ENCODE results near the gene ERRFI1. TPM values are rescaled to one million over a fixed set of nuclear protein-coding genes. Genes with fewer than 3 reads are reported as not detected.
"Not testable (repeated sequence)": the region's sequence is repeated elsewhere in the genome, so short reads cannot be mapped to it uniquely, and the experiment has no call there.

Gene ERRFI1
- polyA plus RNA-seq, 3 donors = 0.08 to 1.5 (median 0.28) TPM

DNA sequence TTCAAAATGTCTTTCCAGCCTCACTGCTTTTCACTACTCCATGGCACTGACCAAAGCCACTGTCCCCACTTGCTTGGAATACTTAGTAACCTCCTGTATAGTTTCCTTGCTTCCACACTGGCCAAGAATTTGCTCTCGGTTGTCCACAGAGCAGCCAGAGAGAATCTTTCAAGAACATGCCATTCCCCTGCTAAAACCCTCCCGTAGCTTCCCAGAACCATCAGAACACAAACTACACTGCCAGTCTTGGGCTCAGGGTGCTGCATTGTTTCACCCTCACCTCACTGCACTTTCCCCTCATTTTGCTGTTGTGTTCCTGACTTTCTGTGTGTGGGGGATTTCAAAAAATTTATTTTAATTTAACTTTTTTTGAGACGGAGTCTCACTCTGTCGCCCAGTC, 25.5 kb upstream of the ERRFI1 start:
- no peaks in the 10 kb centered on the region for H3K27me3 ChIP-seq (ENCODE audit: control insufficient read depth in 2 of 2, insufficient read depth in 2 of 2, low read length in 2 of 2)
- no peak overlapping the region for H3K9ac ChIP-seq (ENCODE audit: insufficient read depth, low read length, poor library complexity, severe bottlenecking)
- H3K9me3 ChIP-seq (replicated peaks in 1 of 2; ENCODE audit: control insufficient read depth in 1 of 2, insufficient read depth in 1 of 2, low read length in 2 of 2) = no peaks in the 10 kb centered on the region
- H3K27ac ChIP-seq (ENCODE audit: low read depth in 1 of 2, low read length in 2 of 2) = no peak overlapping the region
- no peak overlapping the region for H3K4me3 ChIP-seq (replicated peaks in 1 of 3; ENCODE audit: low read depth in 2 of 3, low read length in 3 of 3)
- Mint-ChIP-seq H3K9me3 (no peaks in the 10 kb centered on the region), H3K4me1 (peaks cover 20% of the 10 kb centered on the region), H3K36me3 (no peaks in the 10 kb centered on the region), H3K4me3 (no peak overlapping the region), H3K27ac (no peak overlapping the region), H3K27me3 (ENCODE audit: low read depth in 3 of 3) (peaks cover 0 to 6% (median 4%) of the 10 kb centered on the region in 3 donors)
- no peak for DNase-seq
- H3K4me1 ChIP-seq (ENCODE audit: control insufficient read depth in 1 of 2, insufficient read depth in 2 of 2, low read length in 2 of 2) = peaks cover 10 to 21% of the 10 kb centered on the region in 2 donors
- H3K4me2 ChIP-seq (replicated peaks; ENCODE audit: extremely low read depth, low read length, poor library complexity, severe bottlenecking) = no peak overlapping the region
- H3K79me2 ChIP-seq (ENCODE audit: insufficient read depth, low read length) = no peaks in the 10 kb centered on the region
- no peak overlapping the region for H2AFZ ChIP-seq (ENCODE audit: insufficient read depth, low read depth, low read length, poor library complexity, severe bottlenecking)
- H3K36me3 ChIP-seq (replicated peaks in 1 of 2; ENCODE audit: control insufficient read depth in 1 of 2, insufficient read depth in 2 of 2, low read length in 2 of 2) = no peaks in the 10 kb centered on the region
- TF ChIP-seq, protein P1, sequence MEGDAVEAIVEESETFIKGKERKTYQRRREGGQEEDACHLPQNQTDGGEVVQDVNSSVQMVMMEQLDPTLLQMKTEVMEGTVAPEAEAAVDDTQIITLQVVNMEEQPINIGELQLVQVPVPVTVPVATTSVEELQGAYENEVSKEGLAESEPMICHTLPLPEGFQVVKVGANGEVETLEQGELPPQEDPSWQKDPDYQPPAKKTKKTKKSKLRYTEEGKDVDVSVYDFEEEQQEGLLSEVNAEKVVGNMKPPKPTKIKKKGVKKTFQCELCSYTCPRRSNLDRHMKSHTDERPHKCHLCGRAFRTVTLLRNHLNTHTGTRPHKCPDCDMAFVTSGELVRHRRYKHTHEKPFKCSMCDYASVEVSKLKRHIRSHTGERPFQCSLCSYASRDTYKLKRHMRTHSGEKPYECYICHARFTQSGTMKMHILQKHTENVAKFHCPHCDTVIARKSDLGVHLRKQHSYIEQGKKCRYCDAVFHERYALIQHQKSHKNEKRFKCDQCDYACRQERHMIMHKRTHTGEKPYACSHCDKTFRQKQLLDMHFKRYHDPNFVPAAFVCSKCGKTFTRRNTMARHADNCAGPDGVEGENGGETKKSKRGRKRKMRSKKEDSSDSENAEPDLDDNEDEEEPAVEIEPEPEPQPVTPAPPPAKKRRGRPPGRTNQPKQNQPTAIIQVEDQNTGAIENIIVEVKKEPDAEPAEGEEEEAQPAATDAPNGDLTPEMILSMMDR (IDR thresholded peaks at IDR 0.05) = no peak
- no peaks in the 10 kb centered on the region for H4K20me1 ChIP-seq (ENCODE audit: insufficient read depth, low read length)
- 93% methylated on average over 3 of the region's 4 CpGs for WGBS (ENCODE audit: insufficient coverage)
- intact Hi-C loops (cut with micrococcal nuclease) = no loop called here

DNA sequence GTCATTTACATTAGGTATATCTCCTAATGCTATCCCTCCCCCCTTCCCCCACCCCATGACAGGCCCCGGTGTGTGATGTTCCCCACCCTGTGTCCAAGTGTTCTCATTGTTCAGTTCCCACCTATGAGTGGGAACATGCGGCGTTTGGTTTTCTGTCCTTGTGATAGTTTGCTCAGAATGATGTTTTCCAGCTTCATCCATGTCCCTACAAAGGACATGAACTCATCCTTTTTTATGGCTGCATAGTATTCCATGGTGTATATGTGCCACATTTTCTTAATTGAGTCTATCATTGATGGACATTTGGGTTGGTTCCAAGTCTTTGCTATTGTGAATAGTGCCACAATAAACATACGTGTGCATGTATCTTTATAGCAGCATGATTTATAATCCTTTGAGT, 23.1 kb upstream of the ERRFI1 start:
- H3K79me2 ChIP-seq (ENCODE audit: insufficient read depth, low read length); H3K4me3 Mint-ChIP-seq; DNase-seq; H3K36me3 ChIP-seq (replicated peaks in 1 of 2; ENCODE audit: control insufficient read depth in 1 of 2, insufficient read depth in 2 of 2, low read length in 2 of 2); H3K27me3 ChIP-seq (ENCODE audit: control insufficient read depth in 2 of 2, insufficient read depth in 2 of 2, low read length in 2 of 2); H3K27me3 Mint-ChIP-seq (ENCODE audit: low read depth in 3 of 3); H3K9ac ChIP-seq (ENCODE audit: insufficient read depth, low read length, poor library complexity, severe bottlenecking); H3K36me3 Mint-ChIP-seq; H3K9me3 ChIP-seq (replicated peaks in 1 of 2; ENCODE audit: control insufficient read depth in 1 of 2, insufficient read depth in 1 of 2, low read length in 2 of 2); H2AFZ ChIP-seq (ENCODE audit: insufficient read depth, low read depth, low read length, poor library complexity, severe bottlenecking); H3K27ac ChIP-seq (ENCODE audit: low read depth in 1 of 2, low read length in 2 of 2); H3K4me2 ChIP-seq (replicated peaks; ENCODE audit: extremely low read depth, low read length, poor library complexity, severe bottlenecking); intact Hi-C loops (cut with micrococcal nuclease); H3K4me3 ChIP-seq (replicated peaks in 1 of 3; ENCODE audit: low read depth in 2 of 3, low read length in 3 of 3); H4K20me1 ChIP-seq (ENCODE audit: insufficient read depth, low read length); H3K27ac Mint-ChIP-seq; H3K9me3 Mint-ChIP-seq: not testable (repeated sequence)
- peaks cover 15% of the 10 kb centered on the region for H3K4me1 Mint-ChIP-seq
- H3K4me1 ChIP-seq (ENCODE audit: control insufficient read depth in 1 of 2, insufficient read depth in 2 of 2, low read length in 2 of 2) = peaks cover 10 to 13% of the 10 kb centered on the region in 2 donors
- no CpG with 5 or more reads among the region's 4 CpGs for WGBS (ENCODE audit: insufficient coverage)
